GM23338 (cell line): ENCODE results near the gene GH1. TPM values are rescaled to one million over a fixed set of nuclear protein-coding genes. Genes with fewer than 3 reads are reported as not detected.

Experiments
- ATAC-seq: fragments of 200-7000 bp; cut with Tn5 transposase; 3 replicates; pipeline ENCODE4 v1.9.1; 2020
- DNase-seq: peaks from one replicate; pipeline ENCODE4 v3.0.0-alpha.2; 2015; ENCODE audit warnings: low spot score
- H2AFZ ChIP-seq: fragments of 200-600 bp; sonication (generic); 2 replicates; pipeline ENCODE4 v1.8.0; 2016; ENCODE audit warnings: antibody characterized with exemption, mild to moderate bottlenecking, moderate library complexity
- H3F3A ChIP-seq: fragments of 200-600 bp; sonication (generic); replicated peaks from 2 replicates; pipeline ENCODE4 v1.8.0; 2017; ENCODE audit warnings: antibody characterized with exemption, mixed run types, low read depth
- H3K27ac ChIP-seq: fragments of 200-600 bp; sonication (generic); 2 replicates; pipeline ENCODE4 v1.6.1; 2016; ENCODE audit warnings: low read depth
- H3K27me3 ChIP-seq: fragments of 200-600 bp; sonication (generic); 2 replicates; pipeline ENCODE4 v1.8.0; 2016; ENCODE audit warnings: mild to moderate bottlenecking, mixed run types, moderate library complexity; ENCODE audit not compliant: insufficient read depth
- H3K36me3 ChIP-seq: fragments of 200-600 bp; sonication (generic); 2 replicates; pipeline ENCODE4 v1.8.0; 2016; ENCODE audit warnings: mild to moderate bottlenecking; ENCODE audit not compliant: insufficient read depth
- H3K4me1 ChIP-seq: fragments of 200-600 bp; sonication (generic); 2 replicates; pipeline ENCODE4 v1.8.0; 2016; ENCODE audit warnings: mild to moderate bottlenecking, moderate library complexity; ENCODE audit not compliant: insufficient read depth
- H3K4me2 ChIP-seq: fragments of 200-600 bp; sonication (generic); 2 replicates; pipeline ENCODE4 v1.7.1; 2017; ENCODE audit warnings: mixed run types
- H3K4me3 ChIP-seq: fragments of 200-600 bp; sonication (generic); 2 replicates; pipeline ENCODE4 v1.6.1; 2016; ENCODE audit warnings: mixed run types
- H3K79me2 ChIP-seq: fragments of 200-600 bp; sonication (generic); replicated peaks from 2 replicates; pipeline ENCODE4 v1.8.0; 2017; ENCODE audit warnings: mild to moderate bottlenecking; ENCODE audit not compliant: insufficient read depth
- H3K9me2 ChIP-seq: fragments of 200-600 bp; sonication (generic); 2 replicates; pipeline ENCODE4 v1.8.0; 2017; ENCODE audit not compliant: insufficient read depth
- H4K20me1 ChIP-seq: fragments of 200-600 bp; sonication (generic); replicated peaks from 2 replicates; pipeline ENCODE4 v1.8.0; 2017; ENCODE audit warnings: mild to moderate bottlenecking; ENCODE audit not compliant: insufficient read depth
- H3K27ac Mint-ChIP-seq: 2 replicates; pipeline ENCODE4 v1.8.0; 2020; ENCODE audit warnings: inconsistent platforms, mild to moderate bottlenecking, moderate library complexity, mixed read lengths
- H3K27me3 Mint-ChIP-seq: 3 replicates; pipeline ENCODE4 v1.8.0; 2022; ENCODE audit warnings: low read depth, mild to moderate bottlenecking, moderate library complexity, mixed read lengths, inconsistent platforms; ENCODE audit not compliant: insufficient read depth, poor library complexity
- H3K36me3 Mint-ChIP-seq: 3 replicates; pipeline ENCODE4 v1.8.0; 2021; ENCODE audit warnings: low read depth, mild to moderate bottlenecking, inconsistent platforms, moderate library complexity, mixed read lengths
- H3K4me1 Mint-ChIP-seq: 3 replicates; pipeline ENCODE4 v1.8.0; 2020; ENCODE audit warnings: mild to moderate bottlenecking, inconsistent platforms, mixed read lengths
- H3K4me3 Mint-ChIP-seq: 3 replicates; pipeline ENCODE4 v1.8.0; 2021; ENCODE audit warnings: moderate library complexity, mild to moderate bottlenecking, inconsistent platforms, mixed read lengths
- H3K9me3 Mint-ChIP-seq: 3 replicates; pipeline ENCODE4 v1.8.0; 2020; ENCODE audit warnings: moderate library complexity, mild to moderate bottlenecking, inconsistent platforms, mixed read lengths
- CREB1 ChIP-seq: fragments of 250-450 bp; sonication (Bioruptor Pico); IDR thresholded peaks from 2 replicates; pipeline ENCODE4 v1.5.0; 2020; ENCODE audit warnings: low read depth, mild to moderate bottlenecking, moderate library complexity
- CTCF ChIP-seq, 2 experiments: fragments of 200-600 bp in 1 of 2; sonication (generic) in 1 of 2; conservative IDR thresholded peaks; 2 replicates each; pipeline versions ENCODE4 v1.5.1 to v1.6.1; 2016 to 2017; ENCODE audit warnings: antibody characterized with exemption in 2 of 2, low read depth in 2 of 2, mild to moderate bottlenecking in 2 of 2, moderate library complexity in 1 of 2
- EZH2 ChIP-seq: fragments of 200-600 bp; sonication (generic); IDR thresholded peaks from one replicate; pipeline ENCODE4 v1.8.0; 2017; ENCODE audit warnings: antibody characterized with exemption, mild to moderate bottlenecking, low read depth; ENCODE audit not compliant: unreplicated experiment
- JUNB ChIP-seq: IDR thresholded peaks from one replicate; pipeline ENCODE4 v1.6.1; 2016; ENCODE audit warnings: antibody characterized with exemption; ENCODE audit not compliant: unreplicated experiment
- NANOG ChIP-seq: IDR thresholded peaks from 2 replicates; pipeline ENCODE4 v1.6.1; 2016; ENCODE audit warnings: antibody characterized with exemption, borderline replicate concordance
- REST ChIP-seq: IDR thresholded peaks from one replicate; pipeline ENCODE4 v1.6.1; 2018; ENCODE audit warnings: antibody characterized with exemption; ENCODE audit not compliant: unreplicated experiment
- STAT1 ChIP-seq: IDR thresholded peaks from one replicate; pipeline ENCODE4 v1.6.1; 2016; ENCODE audit warnings: antibody characterized with exemption; ENCODE audit not compliant: unreplicated experiment
- ZNF331 ChIP-seq: fragments of 250-450 bp; sonication (Bioruptor Pico); IDR thresholded peaks from 2 replicates; pipeline ENCODE4 v1.5.0; 2020; ENCODE audit warnings: low read depth, mild to moderate bottlenecking, moderate library complexity
- polyA plus RNA-seq: library from polyadenylated mRNA; unstranded; fragments of >200 nt; fragmentation: Nextera tagmentation; extraction: Ambion mirVana; gene quantifications from 2 replicates; pipeline ENCODE4 v1.2.1, GENCODE V29; 2016
- total RNA-seq: library from RNA; depleted of rRNA; stranded (reverse); fragments of >200 nt; shearing (Covaris generic); gene quantifications from 2 replicates; pipeline ENCODE4 v1.2.3, GENCODE V29; 2014

The GH1 gene
- total and polyA plus RNA-seq, 2 experiments from 2014 or later: 0.57 TPM; not detected in 1

- Histone ChIP-seq H3K9me2 (no peaks in the 10 kb centered on the region), H3K36me3 (no peaks in the 10 kb centered on the region), H3K4me2 (no peak overlapping the region), H2AFZ (no peak overlapping the region), H3K4me1 (no peaks in the 10 kb centered on the region), H4K20me1 (no peaks in the 10 kb centered on the region), H3K27ac (no peak overlapping the region), H3K79me2 (no peaks in the 10 kb centered on the region), H3F3A (no peaks in the 10 kb centered on the region), H3K27me3 (no peaks in the 10 kb centered on the region), H3K4me3 (no peak overlapping the region)
- peaks cover 6% of the 10 kb centered on the region for H3K27me3 Mint-ChIP-seq
- TF ChIP-seq CREB1: no peak
- TF ChIP-seq EZH2: no peak
- TF ChIP-seq CTCF (conservative IDR thresholded peaks at IDR 0.05; ENCODE audit: low read depth in 2 of 2): peak in 1 of 2 experiments; percentile 25; a peak in 2 of 4 replicates
- no peak overlapping the region for H3K4me3 Mint-ChIP-seq
- DNase-seq: no peak
- H3K36me3 Mint-ChIP-seq: peaks cover 19% of the 10 kb centered on the region
- H3K4me1 Mint-ChIP-seq: peaks cover 4% of the 10 kb centered on the region; the same call in 2 of the 3 replicates
- ATAC-seq: peak; percentile 35
- H3K27ac Mint-ChIP-seq: no peak overlapping the region
- H3K9me3 Mint-ChIP-seq: no peaks in the 10 kb centered on the region; the same call in 2 of the 3 replicates
These were observed 18.7 kb upstream of the GH1 start for GRCh38 chr17:63937319-63937718.

GRCh38 chr17:63934183-63935112 lies 15.8 kb upstream of the GH1 start:
- Mint-ChIP-seq H3K27ac (no peak overlapping the region), H3K4me1 (peaks cover 17% of the 10 kb centered on the region), H3K36me3 (0 out of 3 replicates have a peak, but pooled peaks cover 3% of the 10 kb centered on the region), H3K9me3 (no peaks in the 10 kb centered on the region; the same call in 2 of the 3 replicates), H3K4me3 (no peak overlapping the region), H3K27me3 (peaks cover 9% of the 10 kb centered on the region)
- Histone ChIP-seq H3K4me2 (no peak overlapping the region), H2AFZ (no peak overlapping the region), H3F3A (no peaks in the 10 kb centered on the region), H3K4me3 (no peak overlapping the region), H3K36me3 (no peaks in the 10 kb centered on the region), H3K4me1 (peaks cover 14% of the 10 kb centered on the region; the same call in 1 of the 2 replicates), H3K27me3 (no peaks in the 10 kb centered on the region), H4K20me1 (no peaks in the 10 kb centered on the region), H3K79me2 (no peaks in the 10 kb centered on the region), H3K27ac (no peak overlapping the region), H3K9me2 (no peaks in the 10 kb centered on the region)
- ATAC-seq (no peak), DNase-seq (no peak)
- no peak for TF ChIP-seq CREB1
- TF ChIP-seq REST: no peak
- no peak for TF ChIP-seq NANOG
- no peak for TF ChIP-seq ZNF331
- TF ChIP-seq JUNB: no peak
- no peak for TF ChIP-seq STAT1
